ENCODE measurements around the gene NHERF1.

Gene NHERF1

GRCh38 chr17:74768069-74768762 is 19.8 kb downstream of the NHERF1 start:
- DNase-seq (ENCODE audit: low read depth), result peak; percentile 77

- no peak for DNase-seq (ENCODE audit: low read depth)
Observed at GRCh38 chr17:74768763-74769114, 20.3 kb downstream of the NHERF1 start.

GRCh38 chr17:74769266-74769855 is 20.9 kb downstream of the NHERF1 start:
- DNase-seq (ENCODE audit: low read depth), result no peak

GRCh38 chr17:74769856-74770497 is 21.5 kb downstream of the NHERF1 start:
- no peak for DNase-seq (ENCODE audit: low read depth)

GRCh38 chr17:74770498-74771318 is 22.3 kb downstream of the NHERF1 start:
- DNase-seq (ENCODE audit: low read depth), result no peak

- no peak for DNase-seq (ENCODE audit: low read depth)
Observed at GRCh38 chr17:74771319-74771914, 23.0 kb downstream of the NHERF1 start.

GRCh38 chr17:74772053-74772452 is 23.6 kb downstream of the NHERF1 start:
- no peak for DNase-seq (ENCODE audit: low read depth)

- DNase-seq (ENCODE audit: low read depth), result no peak
Observed at GRCh38 chr17:74773414-74773813, 25.0 kb downstream of the NHERF1 start.

GRCh38 chr17:74773871-74774286 is 25.5 kb downstream of the NHERF1 start:
- no peak for DNase-seq (ENCODE audit: low read depth)

GRCh38 chr17:74775409-74776043 is 27.1 kb downstream of the NHERF1 start:
- DNase-seq (ENCODE audit: low read depth), result no peak

- peak; percentile 90 for DNase-seq (ENCODE audit: low read depth)
Observed at GRCh38 chr17:74776044-74776962, 27.9 kb downstream of the NHERF1 start, which contains the start of gene NAT9. NAT9 (minus strand) TSS chr17:74776345; CDS start chr17:74775698, 647 bp downstream.

GRCh38 chr17:74776990-74777389 is 28.6 kb downstream of the NHERF1 start:
- no peak for DNase-seq (ENCODE audit: low read depth)

- DNase-seq (ENCODE audit: low read depth), result no peak
Observed at GRCh38 chr17:74777901-74778515, 29.6 kb downstream of the NHERF1 start.

GRCh38 chr17:74778960-74779359 is 30.5 kb downstream of the NHERF1 start:
- no peak for DNase-seq (ENCODE audit: low read depth)

- no peak for DNase-seq (ENCODE audit: low read depth)
Observed at GRCh38 chr17:74779501-74779900, 31.1 kb downstream of the NHERF1 start.

- DNase-seq (ENCODE audit: low read depth), result no peak
Observed at GRCh38 chr17:74779948-74780400, 31.5 kb downstream of the NHERF1 start.

- no peak for DNase-seq (ENCODE audit: low read depth)
Observed at GRCh38 chr17:74780443-74781238, 32.2 kb downstream of the NHERF1 start.

- DNase-seq (ENCODE audit: low read depth), result no peak
Observed at GRCh38 chr17:74782571-74782970, 34.1 kb downstream of the NHERF1 start.

Data from GM04504 (cell line).